LNCaP clone FGC (cell line): ENCODE results near the gene MTA1.

ENCODE experiments used
- DNase-seq: peaks from one replicate; pipeline ENCODE4 v3.0.0-alpha.2; 2011; ENCODE audit warnings: low read depth
- H3K4me3 ChIP-seq: 2 replicates; pipeline ENCODE4 v1.5.1; 2011; ENCODE audit warnings: mild to moderate bottlenecking, low read depth, low read length, control low read depth
- CTCF ChIP-seq: IDR thresholded peaks from 2 replicates; pipeline ENCODE4 v1.5.1; 2012; ENCODE audit warnings: mild to moderate bottlenecking; ENCODE audit not compliant: control insufficient read depth, insufficient read depth; ENCODE audit errors: extremely low read depth

The MTA1 gene

GRCh38 chr14:105505101-105505500 lies 85.5 kb downstream of the MTA1 start:
- no peak for TF ChIP-seq CTCF
- no peak for DNase-seq
- no peak overlapping the region for H3K4me3 ChIP-seq

GRCh38 chr14:105507247-105507646 lies 87.6 kb downstream of the MTA1 start:
- DNase-seq = no peak
- TF ChIP-seq CTCF = no peak

GRCh38 chr14:105508069-105508468 lies 88.4 kb downstream of the MTA1 start:
- no peak for DNase-seq
- no peak overlapping the region for H3K4me3 ChIP-seq
- no peak for TF ChIP-seq CTCF

More at GRCh38 chr14:105507247-105507646, 87.6 kb downstream of the MTA1 start:
- H3K4me3 ChIP-seq = no peak overlapping the region

GRCh38 chr14:105508601-105509000 lies 89.0 kb downstream of the MTA1 start:
- no peak for TF ChIP-seq CTCF
- no peak for DNase-seq
- H3K4me3 ChIP-seq = no peak overlapping the region

GRCh38 chr14:105517096-105517495 lies 97.5 kb downstream of the MTA1 start:
- TF ChIP-seq CTCF = no peak
- no peak overlapping the region for H3K4me3 ChIP-seq
- no peak for DNase-seq

GRCh38 chr14:105519946-105520698 lies 100.5 kb downstream of the MTA1 start:
- TF ChIP-seq CTCF = no peak
- H3K4me3 ChIP-seq = no peak overlapping the region
- DNase-seq = no peak
